Fibroblast of mammary gland (primary cell): Measurements from ENCODE around the gene HLA-DOA.

Experiments
- DNase-seq: peaks from one replicate; pipeline ENCODE4 v3.0.0-alpha.2; 2010; ENCODE audit warnings: low read depth
- H3K4me3 ChIP-seq: 2 replicates; pipeline ENCODE4 v1.5.1; 2011; ENCODE audit warnings: low read depth, mild to moderate bottlenecking, low read length, moderate library complexity; ENCODE audit not compliant: control insufficient read depth
- CTCF ChIP-seq: conservative IDR thresholded peaks from 2 replicates; pipeline ENCODE4 v1.5.1; 2011; ENCODE audit warnings: low read depth, low read length, inconsistent platforms; ENCODE audit not compliant: control insufficient read depth, insufficient read depth

Gene HLA-DOA

GRCh38 chr6:33017694-33018353 lies 8.4 kb upstream of the HLA-DOA start:
- TF ChIP-seq CTCF, result no peak
- DNase-seq, result no peak
- H3K4me3 ChIP-seq, result no peak overlapping the region

- no peak for TF ChIP-seq CTCF
- H3K4me3 ChIP-seq, result no peak overlapping the region
- no peak for DNase-seq
These were observed 7.6 kb upstream of the HLA-DOA start for GRCh38 chr6:33017018-33017417.

- TF ChIP-seq CTCF, result no peak
- H3K4me3 ChIP-seq, result no peak overlapping the region
- DNase-seq, result no peak
These were observed 6.4 kb upstream of the HLA-DOA start for GRCh38 chr6:33015798-33016197.

GRCh38 chr6:33014841-33015634 lies 5.6 kb upstream of the HLA-DOA start:
- no peak overlapping the region for H3K4me3 ChIP-seq

GRCh38 chr6:33013608-33014007 lies 4.2 kb upstream of the HLA-DOA start:
- no peak for TF ChIP-seq CTCF
- DNase-seq, result no peak
- no peak overlapping the region for H3K4me3 ChIP-seq

More at GRCh38 chr6:33014841-33015634, 5.6 kb upstream of the HLA-DOA start:
- peak; percentile 77 for TF ChIP-seq CTCF
- DNase-seq, result peak; percentile 86

GRCh38 chr6:33010356-33010755 lies 965 bp upstream of the HLA-DOA start:
- no peak for DNase-seq
- TF ChIP-seq CTCF, result no peak
- no peak overlapping the region for H3K4me3 ChIP-seq
